T-helper 2 cell treated with Interferon-gamma antibody and Interleukin-4, amounts not matched to agents 5 μg/mL and 100 μg/mL, for 36 hours (primary cell): ENCODE results near the gene ITGA11.

Experiments used
- DNase-seq: peaks from one replicate; pipeline ENCODE4 v3.0.0; 2021; ENCODE audit warnings: low spot score
- H3K27ac Mint-ChIP-seq: one replicate; pipeline ENCODE4 v1.8.0; 2021; ENCODE audit warnings: mild to moderate bottlenecking, mixed read lengths
- H3K27me3 Mint-ChIP-seq: one replicate; pipeline ENCODE4 v1.8.0; 2021; ENCODE audit warnings: low read depth, mixed read lengths
- H3K36me3 Mint-ChIP-seq: one replicate; pipeline ENCODE4 v1.8.0; 2021; ENCODE audit warnings: low read depth, mixed read lengths
- H3K4me1 Mint-ChIP-seq: one replicate; pipeline ENCODE4 v1.8.0; 2021; ENCODE audit warnings: low read depth, mixed read lengths
- H3K4me3 Mint-ChIP-seq: one replicate; pipeline ENCODE4 v1.8.0; 2022; ENCODE audit warnings: mild to moderate bottlenecking, moderate library complexity, mixed read lengths
- H3K9me3 Mint-ChIP-seq: one replicate; pipeline ENCODE4 v1.8.0; 2021; ENCODE audit warnings: mixed read lengths

The ITGA11 gene

GRCh38 chr15:68369931-68370767 is 61.8 kb downstream of the ITGA11 start:
- no peaks in the 10 kb centered on the region for H3K9me3 Mint-ChIP-seq
- H3K4me1 Mint-ChIP-seq, result peaks cover 12% of the 10 kb centered on the region
- H3K27me3 Mint-ChIP-seq, result no peaks in the 10 kb centered on the region
- no peak overlapping the region for H3K4me3 Mint-ChIP-seq
- no peaks in the 10 kb centered on the region for H3K36me3 Mint-ChIP-seq
- H3K27ac Mint-ChIP-seq, result no peak overlapping the region
- DNase-seq, result no peak

GRCh38 chr15:68368731-68369435 is 63.1 kb downstream of the ITGA11 start:
- DNase-seq, result no peak
- Mint-ChIP-seq H3K4me1 (peaks cover 17% of the 10 kb centered on the region), H3K4me3 (no peak overlapping the region), H3K9me3 (no peaks in the 10 kb centered on the region), H3K27ac (no peak overlapping the region), H3K36me3 (no peaks in the 10 kb centered on the region), H3K27me3 (no peaks in the 10 kb centered on the region)

- no peaks in the 10 kb centered on the region for H3K36me3 Mint-ChIP-seq
- H3K27ac Mint-ChIP-seq, result no peak overlapping the region
- H3K4me3 Mint-ChIP-seq, result no peak overlapping the region
- H3K27me3 Mint-ChIP-seq, result no peaks in the 10 kb centered on the region
- H3K4me1 Mint-ChIP-seq, result peaks cover 17% of the 10 kb centered on the region
- DNase-seq, result no peak
- no peaks in the 10 kb centered on the region for H3K9me3 Mint-ChIP-seq
These were observed 64.0 kb downstream of the ITGA11 start for GRCh38 chr15:68367992-68368391.

- no peaks in the 10 kb centered on the region for H3K36me3 Mint-ChIP-seq
- no peaks in the 10 kb centered on the region for H3K27me3 Mint-ChIP-seq
- peaks cover 17% of the 10 kb centered on the region for H3K4me1 Mint-ChIP-seq
- DNase-seq, result no peak
- peak overlapping the region; percentile 7 for H3K4me3 Mint-ChIP-seq
- H3K27ac Mint-ChIP-seq, result peak overlapping the region; percentile 7
- H3K9me3 Mint-ChIP-seq, result no peaks in the 10 kb centered on the region
These were observed 64.7 kb downstream of the ITGA11 start for GRCh38 chr15:68367226-68367625.

- H3K4me1 Mint-ChIP-seq, result peaks cover 17% of the 10 kb centered on the region
- no peaks in the 10 kb centered on the region for H3K27me3 Mint-ChIP-seq
- H3K9me3 Mint-ChIP-seq, result no peaks in the 10 kb centered on the region
- no peak for DNase-seq
- H3K4me3 Mint-ChIP-seq, result peak overlapping the region; percentile 71
- H3K36me3 Mint-ChIP-seq, result no peaks in the 10 kb centered on the region
- H3K27ac Mint-ChIP-seq, result no peak overlapping the region
These were observed 65.6 kb downstream of the ITGA11 start for GRCh38 chr15:68366314-68366713.

GRCh38 chr15:68365770-68366169 is 66.2 kb downstream of the ITGA11 start:
- no peak for DNase-seq
- H3K4me3 Mint-ChIP-seq, result peak overlapping the region; percentile 71

GRCh38 chr15:68365140-68365745 is 66.7 kb downstream of the ITGA11 start:
- Mint-ChIP-seq H3K36me3 (no peaks in the 10 kb centered on the region), H3K27me3 (no peaks in the 10 kb centered on the region), H3K4me1 (peaks cover 17% of the 10 kb centered on the region), H3K9me3 (no peaks in the 10 kb centered on the region), H3K4me3 (peak overlapping the region; percentile 71), H3K27ac (peak overlapping the region; percentile 60)
- DNase-seq, result peak; percentile 10

More at GRCh38 chr15:68365770-68366169, 66.2 kb downstream of the ITGA11 start:
- Mint-ChIP-seq H3K27ac (no peak overlapping the region), H3K9me3 (no peaks in the 10 kb centered on the region), H3K27me3 (no peaks in the 10 kb centered on the region), H3K36me3 (no peaks in the 10 kb centered on the region), H3K4me1 (peaks cover 17% of the 10 kb centered on the region)

- peaks cover 17% of the 10 kb centered on the region for H3K4me1 Mint-ChIP-seq
- H3K27me3 Mint-ChIP-seq, result no peaks in the 10 kb centered on the region
- no peak for DNase-seq
- peak overlapping the region; percentile 60 for H3K27ac Mint-ChIP-seq
- H3K4me3 Mint-ChIP-seq, result no peak overlapping the region
- H3K9me3 Mint-ChIP-seq, result no peaks in the 10 kb centered on the region
- H3K36me3 Mint-ChIP-seq, result no peaks in the 10 kb centered on the region
These were observed 67.3 kb downstream of the ITGA11 start for GRCh38 chr15:68364660-68365035.

GRCh38 chr15:68364028-68364659 is 67.8 kb downstream of the ITGA11 start:
- Mint-ChIP-seq H3K4me1 (peaks cover 17% of the 10 kb centered on the region), H3K27ac (no peak overlapping the region), H3K4me3 (no peak overlapping the region), H3K36me3 (no peaks in the 10 kb centered on the region), H3K9me3 (no peaks in the 10 kb centered on the region), H3K27me3 (no peaks in the 10 kb centered on the region)
- DNase-seq, result no peak

- Mint-ChIP-seq H3K4me1 (peaks cover 17% of the 10 kb centered on the region), H3K36me3 (no peaks in the 10 kb centered on the region), H3K9me3 (no peaks in the 10 kb centered on the region), H3K4me3 (no peak overlapping the region), H3K27me3 (no peaks in the 10 kb centered on the region), H3K27ac (no peak overlapping the region)
- no peak for DNase-seq
These were observed 68.6 kb downstream of the ITGA11 start for GRCh38 chr15:68363353-68363752.

- Mint-ChIP-seq H3K36me3 (peaks cover 3% of the 10 kb centered on the region), H3K27me3 (no peaks in the 10 kb centered on the region), H3K27ac (no peak overlapping the region), H3K9me3 (peaks cover 4% of the 10 kb centered on the region), H3K4me3 (no peak overlapping the region), H3K4me1 (peaks cover 17% of the 10 kb centered on the region)
- no peak for DNase-seq
These were observed 69.3 kb downstream of the ITGA11 start for GRCh38 chr15:68362537-68363126.

GRCh38 chr15:68360721-68361120 is 71.2 kb downstream of the ITGA11 start:
- peaks cover 8% of the 10 kb centered on the region for H3K36me3 Mint-ChIP-seq
- peaks cover 16% of the 10 kb centered on the region for H3K9me3 Mint-ChIP-seq
- H3K27me3 Mint-ChIP-seq, result no peaks in the 10 kb centered on the region

GRCh38 chr15:68356778-68357177 is 75.2 kb downstream of the ITGA11 start:
- Mint-ChIP-seq H3K9me3 (peaks cover 16% of the 10 kb centered on the region), H3K27ac (no peak overlapping the region)

More at GRCh38 chr15:68360721-68361120, 71.2 kb downstream of the ITGA11 start:
- peaks cover 9% of the 10 kb centered on the region for H3K4me1 Mint-ChIP-seq
- no peak overlapping the region for H3K27ac Mint-ChIP-seq
- no peak for DNase-seq
- H3K4me3 Mint-ChIP-seq, result no peak overlapping the region

More at GRCh38 chr15:68356778-68357177, 75.2 kb downstream of the ITGA11 start:
- H3K36me3 Mint-ChIP-seq, result peaks cover 16% of the 10 kb centered on the region
- no peaks in the 10 kb centered on the region for H3K27me3 Mint-ChIP-seq
- peaks cover 13% of the 10 kb centered on the region for H3K4me1 Mint-ChIP-seq
- DNase-seq, result no peak
- no peak overlapping the region for H3K4me3 Mint-ChIP-seq
